Heart left ventricle (tissue), 16 donors: Measurements from ENCODE around the gene MIER1. TPM values are rescaled to one million over a fixed set of nuclear protein-coding genes. Genes with fewer than 3 reads are reported as not detected.
"Not testable (repeated sequence)": the region's sequence is repeated elsewhere in the genome, so short reads cannot be mapped to it uniquely, and the experiment has no call there.

ENCODE experiments used
- ATAC-seq, 4 donors: fragments of 200-7000 bp; cut with Tn5 transposase; one replicate each; pipeline ENCODE4 v1.9.1; 2020 to 2022; ENCODE audit warnings: moderate library complexity in 4 of 4, mild to moderate bottlenecking in 3 of 4, moderate number of reproducible peaks in 1 of 4
- DNase-seq, 5 donors: peaks; one replicate each; pipeline ENCODE4 v3.0.0-alpha.2; 2020
- H3K27ac ChIP-seq, 12 donors: fragments of 200-600 bp; sonication (generic) in 4 of 12; one replicate each; pipeline versions ENCODE4 v1.5.0 to v1.8.0; 2016 to 2022; ENCODE audit warnings: mild to moderate bottlenecking in 2 of 12
- H3K27me3 ChIP-seq, 9 donors: fragments of 200-600 bp; sonication (generic) in 2 of 9; one replicate each; pipeline versions ENCODE4 v1.5.1 to v1.8.0; 2016 to 2022; ENCODE audit warnings: mild to moderate bottlenecking in 3 of 9
- H3K36me3 ChIP-seq, 9 donors: fragments of 200-600 bp; sonication (generic) in 2 of 9; one replicate each; pipeline versions ENCODE4 v1.5.0 to v1.8.0; 2018 to 2022; ENCODE audit warnings: mild to moderate bottlenecking in 2 of 9
- H3K4me1 ChIP-seq, 12 donors: fragments of 200-600 bp; sonication (generic) in 4 of 12; one replicate each; pipeline versions ENCODE4 v1.5.0 to v1.8.0; 2016 to 2022; ENCODE audit warnings: mild to moderate bottlenecking in 3 of 12
- H3K4me3 ChIP-seq, 12 donors: fragments of 200-600 bp; sonication (generic) in 4 of 12; one replicate each; pipeline versions ENCODE4 v1.5.0 to v1.8.0; 2017 to 2022; ENCODE audit warnings: mild to moderate bottlenecking in 9 of 12, moderate library complexity in 4 of 12
- H3K9me3 ChIP-seq, 12 donors: fragments of 200-600 bp; sonication (generic) in 4 of 12; one replicate each; pipeline versions ENCODE4 v1.5.0 to v1.8.0; 2016 to 2022; ENCODE audit warnings: mild to moderate bottlenecking in 1 of 12
- CTCF ChIP-seq, 12 donors: fragments of 200-600 bp; sonication (generic) in 4 of 12; IDR thresholded peaks; one replicate each; pipeline versions ENCODE4 v1.5.0 to v1.8.0; 2018 to 2022; ENCODE audit warnings: antibody characterized with exemption in 12 of 12, mild to moderate bottlenecking in 5 of 12
- POLR2A ChIP-seq, 2 donors: fragments of 450-650 bp; IDR thresholded peaks; one replicate each; pipeline ENCODE4 v1.6.1; 2017; ENCODE audit warnings: antibody characterized with exemption in 2 of 2, mild to moderate bottlenecking in 2 of 2, moderate library complexity in 2 of 2
- WGBS, 4 donors: extraction: QIAGEN DNeasy Blood & Tissue Kit in 2 of 4; methylation state at CpG; one replicate each; pipeline versions ENCODE4 v1.1.5 to v1.1.7; 2013 to 2018; 5-methylcytosine and 5-hydroxymethylcytosine counted together
- intact Hi-C, 10 donors: fragments of 100-400 bp; cut with DNase I; formaldehyde crosslinking; loops; one replicate each; pipeline versions ENCODE4 v1.11.1 to v1.14.2; 2022
- polyA plus RNA-seq, 2 donors: library from polyadenylated mRNA; stranded (reverse); fragments of 200-250 nt; gene quantifications; one replicate each; pipeline ENCODE4 v1.2.3, GENCODE V29; 2013
- total RNA-seq, 9 donors: library from RNA; depleted of rRNA in 2 of 9; stranded (reverse); fragments of >200 nt in 2 of 9; fragmentation: NEBNext Ultra II Directional in 3 of 9; extraction: Animal tissue kit (Norgen Biotek cat#: 25700) in 3 of 9; gene quantifications; one replicate each; pipeline versions ENCODE4 v1.1.0 to v1.2.4, GENCODE V29; 2016 to 2023
- donor health status: ischemic (EF 13 %, LVEDD 7.1; RV severe dilation, severe dysfunction).
- donor health status: healthy with polysubstance abuse.
- donor health status: DM: no; HTN: yes; CAD: no.
- donor health status: DM: no; HTN: no; CAD: no.
- donor health status: ischemic (EF 25% LVEDD 6.9; RV normal size, moderate dysfunction).
- donor health status: ischemic (EF 25% LVEDD 5.7; RV mildly dilated, moderate dysfunction).
- donor health status: healthy.
- donor health status: DM: yes; HTN: yes; CAD: no.
- donor health status: ischemic (EF 35%, LVEDD 5.7; RV mildly dilated, moderate dysfunction).
- donor health status: nonischemic (EF 11% LVEDD 7.7; RV severe dilation, severe dysfunction).
- donor health status: DM: yes; HTN: yes; CAD: no.
- donor health status: PGD.
- donor health status: ischemic (EF 29% LVEDD 5.4; RV normal size, mild dysfunction).
- donor health status: nonischemic (EF 23%, LVEDD 6.1; RV moderate dilation, normal function).

The MIER1 gene
- total and polyA plus RNA-seq, 11 donors = 7.3 to 23.8 (median 18.7) TPM

DNA sequence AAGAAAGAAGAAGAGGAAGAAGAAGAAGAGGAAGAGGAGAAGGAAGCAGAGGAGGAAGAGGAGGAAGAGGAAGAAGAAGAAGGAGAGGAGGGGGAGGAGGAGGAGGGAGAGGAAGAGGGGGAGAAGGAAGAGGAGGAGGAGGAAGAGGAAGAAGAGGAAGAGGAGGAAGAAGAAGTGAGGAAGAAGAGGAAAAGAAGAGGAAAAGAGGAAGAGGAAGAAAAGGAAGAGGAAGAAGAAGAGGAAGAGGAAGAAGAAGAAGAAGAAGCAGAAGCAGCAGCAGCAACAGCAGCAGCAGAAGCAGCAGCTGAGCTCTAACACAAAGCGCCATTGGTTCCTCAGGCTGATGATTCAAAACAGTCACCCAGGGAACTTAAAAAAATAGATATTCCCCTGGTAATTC lies 34.2 kb upstream of the MIER1 start:
- no peak for TF ChIP-seq CTCF (IDR thresholded peaks at IDR 0.05)
- Histone ChIP-seq H3K27me3 (no peaks in the 10 kb centered on the region), H3K27ac (no peak overlapping the region), H3K4me3 (no peak overlapping the region), H3K36me3 (no peaks in the 10 kb centered on the region), H3K4me1 (no peaks in the 10 kb centered on the region), H3K9me3 (no peaks in the 10 kb centered on the region)
- WGBS, 4 donors = 84 to 98% (median 87%) methylated on average over 1 of the region's 1 CpG
- intact Hi-C loops = no loop called here
- ATAC-seq (no peak), DNase-seq (no peak)

GRCh38 chr1:66893712-66894111 lies 31.1 kb upstream of the MIER1 start:
- H3K4me1 ChIP-seq = no peaks in the 10 kb centered on the region
- DNase-seq (no peak), ATAC-seq (no peak)
- TF ChIP-seq CTCF (IDR thresholded peaks at IDR 0.05) (no peak), POLR2A (IDR thresholded peaks at IDR 0.05) (no peak)
- no peak overlapping the region for H3K4me3 ChIP-seq
- WGBS, 4 donors = 92 to 98% (median 95%) methylated on average over 3 of the region's 3 CpGs
- H3K9me3 ChIP-seq = no peaks in the 10 kb centered on the region
- no peak overlapping the region for H3K27ac ChIP-seq
- H3K27me3 ChIP-seq = no peaks in the 10 kb centered on the region
- intact Hi-C loops = no loop called here
- no peaks in the 10 kb centered on the region for H3K36me3 ChIP-seq

GRCh38 chr1:66915203-66915602 lies 9.6 kb upstream of the MIER1 start:
- not testable (repeated sequence) for H3K36me3 ChIP-seq, DNase-seq, ATAC-seq, H3K4me1 ChIP-seq, H3K27ac ChIP-seq, H3K27me3 ChIP-seq, H3K4me3 ChIP-seq
- peaks cover 0 to 11% (median 0%) of the 10 kb centered on the region in 12 donors for H3K9me3 ChIP-seq
- 96 to 100% (median 98%) methylated on average over 1 of the region's 1 CpG for WGBS, 4 donors
- intact Hi-C loops = loop anchor here in 1 of 10 donors (10.0 kb wide), 1 partner anchor 150 kb away; no protein-coding TSS in a partner anchor

DNA sequence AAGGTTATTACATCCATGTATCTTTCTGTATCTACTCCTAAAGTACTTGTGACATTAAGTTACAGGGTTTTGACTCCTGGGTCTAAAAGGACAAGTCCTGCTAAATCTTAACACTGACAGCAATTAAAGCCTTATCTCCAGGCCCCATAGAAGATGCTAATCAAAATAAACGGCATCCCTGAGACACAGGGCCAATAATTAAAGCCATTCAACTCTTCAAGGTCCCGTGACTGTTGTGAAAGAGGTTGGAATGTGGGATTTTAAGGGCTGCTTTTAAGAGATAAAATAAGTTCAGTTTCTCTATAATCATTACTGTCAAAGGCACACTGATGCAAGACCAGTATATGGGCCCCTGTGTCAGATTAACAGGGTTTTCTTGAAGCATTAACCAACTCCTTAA lies 8.5 kb upstream of the MIER1 start:
- Histone ChIP-seq H3K36me3 (peaks cover 0 to 4% (median 0%) of the 10 kb centered on the region in 9 donors), H3K4me3 (no peak overlapping the region), H3K27me3 (no peaks in the 10 kb centered on the region), H3K27ac (no peak overlapping the region), H3K9me3 (peaks cover 0 to 11% (median 0%) of the 10 kb centered on the region in 12 donors), H3K4me1 (peaks cover 0 to 4% (median 0%) of the 10 kb centered on the region in 12 donors)
- no peak for TF ChIP-seq POLR2A (IDR thresholded peaks at IDR 0.05)
- TF ChIP-seq CTCF (IDR thresholded peaks at IDR 0.05) = no peak
- intact Hi-C loops = loop anchor here in 1 of 10 donors (10.0 kb wide), 1 partner anchor 152 kb away; no protein-coding TSS in a partner anchor
- no peak for ATAC-seq
- no peak for DNase-seq
- 45 to 55% (median 48%) methylated on average over 2 of the region's 2 CpGs for WGBS, 4 donors

GRCh38 chr1:66917476-66917875 lies 7.3 kb upstream of the MIER1 start:
- no peak for DNase-seq
- H3K27ac ChIP-seq = no peak overlapping the region
- no peaks in the 10 kb centered on the region for H3K27me3 ChIP-seq
- peaks cover 0 to 4% (median 0%) of the 10 kb centered on the region in 12 donors for H3K4me1 ChIP-seq
- peaks cover 0 to 4% (median 0%) of the 10 kb centered on the region in 9 donors for H3K36me3 ChIP-seq
- no peak overlapping the region for H3K4me3 ChIP-seq
- intact Hi-C loops = loop anchor here in 1 of 10 donors (10.0 kb wide), 1 partner anchor 153 kb away; no protein-coding TSS in a partner anchor
- TF ChIP-seq CTCF (IDR thresholded peaks at IDR 0.05) = no peak
- TF ChIP-seq POLR2A (IDR thresholded peaks at IDR 0.05) = no peak
- no peak for ATAC-seq
- peaks cover 0 to 11% (median 0%) of the 10 kb centered on the region in 12 donors for H3K9me3 ChIP-seq
- 95 to 100% (median 98%) methylated on average over 1 of the region's 1 CpG for WGBS, 4 donors
